Measurements from ENCODE around the gene SLC35E4.

- no peak for TF ChIP-seq JUND (IDR thresholded peaks at IDR 0.05)
- TF ChIP-seq, protein P1, sequence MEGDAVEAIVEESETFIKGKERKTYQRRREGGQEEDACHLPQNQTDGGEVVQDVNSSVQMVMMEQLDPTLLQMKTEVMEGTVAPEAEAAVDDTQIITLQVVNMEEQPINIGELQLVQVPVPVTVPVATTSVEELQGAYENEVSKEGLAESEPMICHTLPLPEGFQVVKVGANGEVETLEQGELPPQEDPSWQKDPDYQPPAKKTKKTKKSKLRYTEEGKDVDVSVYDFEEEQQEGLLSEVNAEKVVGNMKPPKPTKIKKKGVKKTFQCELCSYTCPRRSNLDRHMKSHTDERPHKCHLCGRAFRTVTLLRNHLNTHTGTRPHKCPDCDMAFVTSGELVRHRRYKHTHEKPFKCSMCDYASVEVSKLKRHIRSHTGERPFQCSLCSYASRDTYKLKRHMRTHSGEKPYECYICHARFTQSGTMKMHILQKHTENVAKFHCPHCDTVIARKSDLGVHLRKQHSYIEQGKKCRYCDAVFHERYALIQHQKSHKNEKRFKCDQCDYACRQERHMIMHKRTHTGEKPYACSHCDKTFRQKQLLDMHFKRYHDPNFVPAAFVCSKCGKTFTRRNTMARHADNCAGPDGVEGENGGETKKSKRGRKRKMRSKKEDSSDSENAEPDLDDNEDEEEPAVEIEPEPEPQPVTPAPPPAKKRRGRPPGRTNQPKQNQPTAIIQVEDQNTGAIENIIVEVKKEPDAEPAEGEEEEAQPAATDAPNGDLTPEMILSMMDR (IDR thresholded peaks at IDR 0.05; ENCODE audit: low read depth, low read length, missing input control) = no peak
- no peak for TF ChIP-seq GABPA (IDR thresholded peaks at IDR 0.05 in 1 of 2, conservative IDR thresholded peaks at IDR 0.05 in 1 of 2)
- no peak for TF ChIP-seq MAX (IDR thresholded peaks at IDR 0.05)
- no peak for TF ChIP-seq REST (IDR thresholded peaks at IDR 0.05)
- no peak for TF ChIP-seq TAF1 (conservative IDR thresholded peaks at IDR 0.05)
- no peak for TF ChIP-seq EGR1 (IDR thresholded peaks at IDR 0.05; ENCODE audit: low read depth in 2 of 2)
- no peak for TF ChIP-seq HNF4G (IDR thresholded peaks at IDR 0.05)
- no peak for TF ChIP-seq RXRA (IDR thresholded peaks at IDR 0.05)
- TF ChIP-seq HNF4A (conservative IDR thresholded peaks at IDR 0.05) = no peak
- TF ChIP-seq YY1 (IDR thresholded peaks at IDR 0.05) = no peak
- TF ChIP-seq RAD21 (IDR thresholded peaks at IDR 0.05) = no peak
- no peak for TF ChIP-seq SP1 (IDR thresholded peaks at IDR 0.05)
Observed at GRCh38 chr22:30649430-30650007, 13.9 kb downstream of the SLC35E4 start.

Measured in liver (tissue), 3 donors.